IMR-90 (cell line): ENCODE measurements around the gene CLCA1. TPM values are rescaled to one million over a fixed set of nuclear protein-coding genes. Genes with fewer than 3 reads are reported as not detected.

Experiments used
- ATAC-seq: fragments of 200-7000 bp; cut with Tn5 transposase; 2 replicates; pipeline ENCODE4 v1.9.1; 2020; ENCODE audit warnings: low read depth, mild to moderate bottlenecking, moderate library complexity
- BruUV-seq: library from RNA; stranded (reverse); fragments of 400-500 nt; replicated peaks from 2 replicates; lab custom pipeline; 2021; lab: Mats Ljungman, UMichigan
- CTCF ChIA-PET: fragments of 300-600 bp; formaldehyde crosslinking; extraction: SDS; loops from one replicate; lab custom pipeline; 2021; ENCODE audit warnings: antibody characterized with exemption; lab: Yijun Ruan, JAX
- POLR2A ChIA-PET: fragments of 300-600 bp; sonication (Branson Sonifier 250); formaldehyde crosslinking; loops from one replicate; lab custom pipeline; 2022; ENCODE audit warnings: antibody characterized with exemption; ENCODE audit not compliant: unreplicated experiment; lab: Charles Lee
- DNase-seq: peaks from one replicate; pipeline ENCODE4 v3.0.0; 2013
- H2AFZ ChIP-seq: replicated peaks from 2 replicates; pipeline ENCODE3; 2013; ENCODE audit warnings: low read length, mild to moderate bottlenecking; ENCODE audit not compliant: poor library complexity
- H2AK5ac ChIP-seq: 2 replicates; pipeline ENCODE4 v1.6.1; 2013; ENCODE audit warnings: low read depth, low read length, inconsistent platforms
- H2AK9ac ChIP-seq: replicated peaks from 2 replicates; pipeline ENCODE3; 2013; ENCODE audit warnings: mild to moderate bottlenecking, low read depth, low read length, moderate library complexity; ENCODE audit not compliant: poor library complexity
- H2BK120ac ChIP-seq: 2 replicates; pipeline ENCODE4 v1.6.1; 2013; ENCODE audit warnings: low read depth, low read length, inconsistent platforms
- H2BK15ac ChIP-seq: 3 replicates; pipeline ENCODE4 v1.6.1; 2013; ENCODE audit warnings: low read depth, low read length, inconsistent platforms
- H2BK20ac ChIP-seq: 2 replicates; pipeline ENCODE4 v1.6.1; 2013; ENCODE audit warnings: low read depth, mild to moderate bottlenecking, inconsistent platforms, low read length, moderate library complexity
- H2BK5ac ChIP-seq: 2 replicates; pipeline ENCODE4 v1.6.1; 2013; ENCODE audit warnings: mild to moderate bottlenecking, low read depth, low read length, inconsistent platforms; ENCODE audit not compliant: poor library complexity, severe bottlenecking
- H3K14ac ChIP-seq: replicated peaks from 2 replicates; pipeline ENCODE4 v1.6.1; 2013; ENCODE audit warnings: low read depth, low read length, inconsistent platforms
- H3K18ac ChIP-seq: 2 replicates; pipeline ENCODE4 v1.6.1; 2013; ENCODE audit warnings: low read depth, low read length, control low read depth
- H3K23ac ChIP-seq: 2 replicates; pipeline ENCODE4 v1.6.1; 2013; ENCODE audit warnings: low read depth, low read length, inconsistent platforms
- H3K27ac ChIP-seq: 2 replicates; pipeline ENCODE4 v1.5.1; 2013; ENCODE audit warnings: mild to moderate bottlenecking, control low read depth, low read length; ENCODE audit not compliant: insufficient read depth
- H3K27me3 ChIP-seq: 2 replicates; pipeline ENCODE4 v1.6.1; 2013; ENCODE audit warnings: low read length; ENCODE audit not compliant: control insufficient read depth, insufficient read depth
- H3K36me3 ChIP-seq: 2 replicates; pipeline ENCODE4 v1.6.1; 2013; ENCODE audit warnings: low read length, mixed read lengths; ENCODE audit not compliant: control insufficient read depth, insufficient read depth
- H3K4ac ChIP-seq: 2 replicates; pipeline ENCODE4 v1.6.1; 2013; ENCODE audit warnings: low read depth, low read length, inconsistent platforms
- H3K4me1 ChIP-seq: 2 replicates; pipeline ENCODE4 v1.6.1; 2013; ENCODE audit warnings: low read length, mixed read lengths; ENCODE audit not compliant: control insufficient read depth, insufficient read depth
- H3K4me2 ChIP-seq: 2 replicates; pipeline ENCODE4 v1.6.1; 2013; ENCODE audit warnings: low read depth, mild to moderate bottlenecking, control low read depth, low read length, moderate library complexity
- H3K4me3 ChIP-seq: 2 replicates; pipeline ENCODE4 v1.5.1; 2013; ENCODE audit warnings: low read depth, mild to moderate bottlenecking, control low read depth, low read length, moderate library complexity; ENCODE audit not compliant: insufficient read depth
- H3K56ac ChIP-seq: 2 replicates; pipeline ENCODE4 v1.6.1; 2013; ENCODE audit warnings: low read length, inconsistent platforms; ENCODE audit not compliant: insufficient read depth; ENCODE audit errors: extremely low read depth
- H3K79me1 ChIP-seq, 2 experiments: 2 replicates each; pipeline ENCODE4 v1.6.1; 2013; ENCODE audit warnings: low read length in 2 of 2, inconsistent platforms in 1 of 2, low read depth in 1 of 2
- H3K9ac ChIP-seq: 2 replicates; pipeline ENCODE4 v1.6.1; 2013; ENCODE audit warnings: low read depth, low read length, control low read depth
- H3K9me1 ChIP-seq: 2 replicates; pipeline ENCODE4 v1.6.1; 2013; ENCODE audit warnings: low read length, inconsistent platforms; ENCODE audit not compliant: insufficient read depth
- H3K9me3 ChIP-seq: 2 replicates; pipeline ENCODE4 v1.6.1; 2013; ENCODE audit warnings: low read length; ENCODE audit not compliant: control insufficient read depth, insufficient read depth
- H4K20me1 ChIP-seq: 2 replicates; pipeline ENCODE4 v1.6.1; 2013; ENCODE audit warnings: low read length, inconsistent platforms; ENCODE audit not compliant: insufficient read depth
- H4K5ac ChIP-seq: 2 replicates; pipeline ENCODE4 v1.6.1; 2013; ENCODE audit warnings: mild to moderate bottlenecking, low read depth, low read length, control low read depth
- H4K8ac ChIP-seq, 2 experiments: 2 replicates each; pipeline ENCODE4 v1.6.1; 2013; ENCODE audit warnings: low read depth in 2 of 2, low read length in 2 of 2, control low read depth in 1 of 2, inconsistent platforms in 1 of 2
- H4K91ac ChIP-seq: 2 replicates; pipeline ENCODE4 v1.6.1; 2013; ENCODE audit warnings: low read depth, low read length, inconsistent platforms; ENCODE audit not compliant: insufficient read depth
- MXI1 ChIP-seq: IDR thresholded peaks from 2 replicates; pipeline ENCODE4 v1.6.1; 2012; ENCODE audit warnings: low read depth, mild to moderate bottlenecking, low read length, moderate library complexity, borderline replicate concordance
- WGBS, 2 experiments: methylation state at CpG; one replicate each; pipeline versions ENCODE4 v1.1.5 to v1.1.7; 2013; ENCODE audit warnings: missing lambda C conversion rate in 2 of 2; ENCODE audit not compliant: insufficient read length in 1 of 2; ENCODE audit errors: extremely low coverage in 2 of 2; 5-methylcytosine and 5-hydroxymethylcytosine counted together
- dilution Hi-C: fragments of 300-500 bp; cut with HindIII; formaldehyde crosslinking; loops from one replicate; pipeline ENCODE4 v1.14.3; 2018; ENCODE audit warnings: low sequenced_read_pairs; ENCODE audit not compliant: unreplicated experiment
- in situ Hi-C: fragments of 300-500 bp; cut with MboI; formaldehyde crosslinking; loops from 3 replicates; pipeline ENCODE4 v1.14.3; 2019; ENCODE audit warnings: low sequenced_read_pairs, inconsistent platforms, mixed read lengths
- intact Hi-C: fragments of 100-400 bp; cut with micrococcal nuclease; formaldehyde crosslinking; loops from 2 replicates; pipeline ENCODE4 v1.10.0; 2022
- polyA plus RNA-seq, 3 experiments: library from polyadenylated mRNA; depleted of rRNA; stranded (reverse); fragments of >200 nt; gene quantifications; 2 replicates each; pipeline ENCODE4 v1.2.3, GENCODE V29; 2012; ENCODE audit warnings: low replicate concordance in 1 of 3
- total RNA-seq: library from RNA; depleted of rRNA; stranded (reverse); fragments of >200 nt; gene quantifications from 2 replicates; pipeline ENCODE4 v1.2.3, GENCODE V29; 2012

The CLCA1 gene
- total and polyA plus RNA-seq, 2 of the 4 experiments (the other 2 are of a cell fraction) = not detected

DNA sequence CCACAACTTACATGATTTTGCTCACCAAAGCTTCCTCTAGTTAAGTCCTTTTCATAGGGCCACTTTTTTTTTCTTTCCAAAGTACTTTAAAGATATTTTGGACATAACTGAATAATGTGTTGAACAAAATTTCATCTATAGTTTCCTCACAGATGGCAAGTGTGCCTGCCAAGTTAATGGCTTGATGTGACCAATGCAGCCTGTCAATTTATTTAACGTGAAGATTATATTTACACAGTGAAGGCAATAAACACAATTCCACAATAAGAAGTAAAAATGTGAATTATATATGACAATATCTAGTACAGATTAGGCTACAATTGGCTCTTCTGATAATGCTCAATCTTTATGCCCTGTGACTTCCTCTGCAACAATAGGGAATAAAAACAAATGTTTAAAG is 26.7 kb upstream of the CLCA1 start:
- Histone ChIP-seq H3K14ac (no peak overlapping the region), H3K4me3 (no peak overlapping the region), H3K27ac (no peak overlapping the region), H3K9me1 (no peaks in the 10 kb centered on the region), H3K9me3 (no peaks in the 10 kb centered on the region), H2BK5ac (no peak overlapping the region), H3K56ac (no peak overlapping the region), H3K4me1 (no peaks in the 10 kb centered on the region), H2AK5ac (no peak overlapping the region), H2BK20ac (no peak overlapping the region), H4K5ac (no peak overlapping the region), H3K79me1 (no peaks in the 10 kb centered on the region), H2BK120ac (no peak overlapping the region), H3K23ac (no peak overlapping the region), H4K91ac (no peak overlapping the region), H2AK9ac (no peak overlapping the region), H3K18ac (no peak overlapping the region), H3K9ac (no peak overlapping the region), H3K27me3 (peaks cover 2% of the 10 kb centered on the region), H4K20me1 (no peaks in the 10 kb centered on the region), H3K36me3 (no peaks in the 10 kb centered on the region), H4K8ac (no peak overlapping the region), H3K4ac (no peak overlapping the region), H2AFZ (no peak overlapping the region), H3K4me2 (no peak overlapping the region), H2BK15ac (no peak overlapping the region)
- no peak for ATAC-seq
- ChIA-PET CTCF (interaction anchor here (0.7 kb wide), 1 partner anchor 27 kb away, joined by 3 read pairs; the partner anchor contains the start of gene CLCA1), POLR2A (no interaction called here)
- intact Hi-C loops = no loop called here
- no peak for TF ChIP-seq MXI1
- no CpG with 5 or more reads among the region's 1 CpG for WGBS, 2 experiments
- in situ Hi-C loops = no loop called here
- BruUV-seq = no TSS peak
- dilution Hi-C loops = no loop called here
- DNase-seq = no peak
